Measurements from ENCODE around the gene RPL37.
A peak's percentile ranks its signal among the peaks of the same experiment; 100 is the strongest.
"Not testable (repeated sequence)": the region's sequence is repeated elsewhere in the genome, so short reads cannot be mapped to it uniquely, and the experiment has no call there.

Gene RPL37

GRCh38 chr5:40833712-40834229, 1.3 kb downstream of the RPL37 start:
- DNase-seq: no peak

DNA sequence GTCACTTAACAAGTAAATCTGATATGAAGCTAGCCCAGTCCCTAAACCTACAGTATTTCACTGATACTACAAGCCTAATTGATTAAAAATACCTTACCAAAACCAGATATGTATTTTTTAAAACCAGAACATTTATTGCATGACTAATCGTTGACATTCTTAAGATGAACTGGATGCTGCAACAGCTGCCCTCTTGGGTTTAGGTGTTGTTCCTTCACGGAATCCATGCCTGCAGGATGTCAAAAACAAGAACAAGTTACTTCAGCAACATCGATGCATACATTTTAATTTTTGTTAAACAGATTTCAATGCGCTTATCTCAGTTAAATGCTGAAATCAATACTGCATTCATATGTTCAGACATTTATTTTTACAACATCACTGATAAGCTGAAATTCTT, 2.7 kb downstream of the RPL37 start:
- DNase-seq: no peak

- DNase-seq: no peak
Observed at GRCh38 chr5:40831346-40832210, 3.4 kb downstream of the RPL37 start.

GRCh38 chr5:40829748-40830533, 5.1 kb downstream of the RPL37 start:
- DNase-seq: no peak

DNA sequence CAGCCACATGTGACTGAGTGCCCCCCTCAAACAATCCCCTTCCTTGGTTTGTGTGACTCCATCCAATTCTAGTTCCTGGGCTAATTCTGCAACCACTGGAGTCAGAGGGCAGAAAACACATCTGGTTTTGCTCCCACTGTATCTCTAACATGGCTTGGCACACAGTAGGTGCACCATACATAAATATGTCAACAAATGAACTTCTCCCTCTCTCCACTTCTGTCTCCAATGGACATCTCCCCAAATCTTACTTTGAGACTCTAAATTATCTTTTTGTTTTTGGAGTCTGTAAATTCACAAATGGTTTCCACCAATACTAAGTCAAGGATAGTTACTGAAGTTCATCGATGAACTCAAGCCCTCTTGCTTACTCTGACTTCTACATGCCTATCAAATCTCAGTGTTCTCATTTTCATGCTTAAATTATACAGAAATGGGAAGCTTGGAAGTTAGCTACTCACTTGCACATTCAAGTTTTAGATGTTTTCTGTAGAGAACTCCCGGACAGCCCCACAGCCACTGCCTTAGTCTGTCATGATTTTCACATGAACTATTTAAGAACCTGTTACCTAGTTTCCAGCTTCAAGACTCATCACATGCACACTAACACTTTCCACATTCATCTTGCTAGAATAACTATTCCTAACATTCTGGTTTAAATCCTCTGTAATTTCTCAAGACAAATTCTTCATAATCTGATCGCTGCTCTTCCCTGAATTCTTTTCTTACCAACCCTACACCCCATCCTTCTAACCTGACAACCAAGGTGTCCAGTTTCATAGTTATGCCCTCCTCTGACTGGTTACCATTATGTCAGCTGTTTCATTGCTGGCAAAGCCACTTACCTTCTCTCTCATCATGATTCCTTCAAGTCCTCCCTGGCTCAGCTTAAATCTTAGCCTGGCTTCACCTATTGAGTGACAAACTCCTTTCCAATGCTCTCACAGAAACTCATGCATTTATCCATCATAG, 6.0 kb downstream of the RPL37 start:
- no peak for DNase-seq

GRCh38 chr5:40828021-40828631, 6.9 kb downstream of the RPL37 start:
- DNase-seq: no peak

GRCh38 chr5:40827188-40827977, 7.6 kb downstream of the RPL37 start:
- no peak for DNase-seq

DNA sequence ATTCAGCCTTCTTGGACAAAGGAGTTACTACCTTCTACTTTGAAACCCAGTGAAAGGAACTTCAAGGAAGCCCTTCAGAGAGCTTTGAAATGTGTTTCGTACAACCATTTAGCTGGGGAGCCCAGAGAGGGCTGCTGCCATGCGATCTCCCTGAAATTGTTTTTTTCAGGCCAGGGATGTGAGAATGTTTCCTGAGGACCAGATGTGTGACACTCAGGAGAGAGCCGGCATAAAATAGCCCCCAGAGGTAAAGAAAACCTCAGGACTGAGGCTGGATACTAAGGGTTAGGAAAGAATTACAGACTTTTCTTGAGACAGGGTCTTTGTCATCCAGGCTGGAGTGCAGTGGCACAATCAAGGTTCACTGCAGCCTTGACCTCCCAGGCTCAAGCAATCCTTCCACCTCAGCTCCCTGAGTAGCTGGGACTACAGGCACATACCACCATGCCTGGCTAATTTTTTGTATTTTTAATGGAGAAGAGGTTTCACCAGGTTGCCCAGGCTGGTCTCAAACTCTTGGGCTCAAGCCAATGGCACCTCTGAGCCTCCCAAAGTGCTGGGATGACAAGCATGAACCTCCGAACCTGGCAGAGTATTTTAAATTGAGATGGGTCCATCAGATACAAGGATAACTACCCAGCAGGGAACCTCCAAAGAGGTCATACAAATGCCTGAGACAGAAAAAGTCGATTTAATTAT, 8.4 kb downstream of the RPL37 start:
- DNase-seq: no peak

GRCh38 chr5:40825461-40826043, 9.5 kb downstream of the RPL37 start:
- DNase-seq: not testable (repeated sequence)

DNA sequence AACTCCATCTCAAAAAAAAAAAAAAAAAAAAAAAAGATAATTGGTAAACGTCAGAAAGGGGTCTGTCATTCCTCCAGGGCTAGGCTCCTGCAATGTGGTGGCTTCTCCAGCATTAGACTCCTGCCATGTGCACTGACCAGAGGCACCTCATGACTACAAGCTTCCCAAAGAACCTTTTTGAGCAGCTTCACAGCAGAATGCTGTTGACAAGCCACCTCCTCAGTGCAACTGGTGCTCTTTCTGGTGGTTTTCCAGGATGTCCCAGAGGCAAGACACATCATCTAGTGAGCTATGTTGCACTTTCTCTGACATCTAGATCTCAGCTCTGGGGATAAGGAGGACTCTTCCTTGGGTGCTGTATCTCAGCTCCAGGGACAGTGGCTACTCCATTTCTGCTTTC, 11.6 kb downstream of the RPL37 start:
- DNase-seq: no peak

- no peak for DNase-seq
Observed at GRCh38 chr5:40813698-40814281, 21.2 kb downstream of the RPL37 start.

DNA sequence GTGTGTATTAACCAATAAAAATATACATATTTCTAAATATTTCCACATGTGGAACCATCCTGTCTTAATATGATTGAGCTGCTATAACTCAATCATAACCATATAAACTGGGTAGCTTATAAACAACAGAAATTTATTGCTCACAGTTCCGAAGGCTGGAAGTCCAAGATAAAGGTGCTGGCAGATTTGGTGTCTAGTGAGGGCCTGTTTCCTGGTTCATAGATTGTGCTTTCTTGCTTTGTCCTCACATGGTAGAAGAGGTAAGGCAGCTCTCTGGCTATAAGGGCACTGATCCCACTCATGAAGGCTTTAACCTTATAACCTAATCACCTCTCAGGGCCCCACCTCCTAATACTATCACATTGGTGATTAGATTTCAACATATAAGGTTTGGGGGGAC, 22.9 kb downstream of the RPL37 start:
- DNase-seq: no peak

GRCh38 chr5:40801771-40802562, 33.1 kb downstream of the RPL37 start:
- DNase-seq: no peak

- DNase-seq: no peak
Observed at GRCh38 chr5:40799258-40799657, 35.8 kb downstream of the RPL37 start.

GRCh38 chr5:40798801-40799210, 36.2 kb downstream of the RPL37 start:
- no peak for DNase-seq

DNA sequence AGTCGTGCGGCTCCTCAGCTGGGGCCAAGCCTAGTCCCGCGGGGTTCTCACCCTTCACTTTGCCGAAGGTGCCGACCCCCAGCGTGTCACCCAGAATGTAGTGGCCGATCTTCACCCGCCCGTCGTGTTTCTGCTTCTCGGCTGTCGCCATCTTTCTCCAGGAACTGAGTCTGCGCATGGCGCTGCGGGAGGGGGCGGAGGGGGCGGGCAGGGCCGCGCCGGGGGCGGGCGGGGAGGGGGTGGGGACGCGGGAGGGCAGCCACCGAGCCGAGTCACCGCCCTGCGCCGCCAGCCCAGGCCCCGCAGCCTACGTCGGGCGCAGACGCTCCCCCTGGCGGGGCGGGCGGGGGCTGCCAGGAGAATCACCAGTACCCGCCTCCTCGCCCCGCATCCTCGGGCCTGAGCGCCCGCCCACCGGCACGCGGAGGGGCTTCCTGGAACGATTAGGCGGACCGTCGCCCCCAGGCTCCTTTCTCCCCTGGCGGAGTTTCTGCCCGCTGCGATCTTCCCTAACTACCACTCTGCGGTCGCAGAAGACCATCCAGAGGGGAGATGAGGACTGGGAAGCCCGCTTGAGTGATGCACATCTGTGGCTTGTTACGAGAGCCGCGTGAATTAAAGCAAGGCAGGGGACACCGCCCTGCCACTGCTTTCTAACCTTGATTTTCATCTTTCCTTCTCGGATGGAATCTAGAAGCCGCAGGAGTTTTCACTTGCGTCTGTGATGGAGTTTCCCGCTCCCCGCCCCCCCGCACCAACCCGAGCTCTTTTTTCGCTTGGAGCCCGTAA, 36.8 kb downstream of the RPL37 start, which contains the start of gene PRKAA1:
Gene PRKAA1 (minus strand): TSS at position 363 of the 789 bp plus-strand sequence. CDS start 185 bp downstream, at position 178.
- peak; percentile 86 for DNase-seq

GRCh38 chr5:40797273-40798011, 37.6 kb downstream of the RPL37 start:
- DNase-seq: peak; percentile 86

Data from NK-92 treated with Interleukin-12 subunit alpha and Interleukin-12 subunit beta, amount 100 ng/mL, for 24 hours (cell line).